ENCODE data around the gene FAXDC2. TPM values are rescaled to one million over a fixed set of nuclear protein-coding genes. Genes with fewer than 3 reads are reported as not detected.

FAXDC2 gene
- total RNA-seq, 2 experiments from 2014 or later: not detected

- H3K27me3 Mint-ChIP-seq (ENCODE audit: low read depth): no peaks in the 10 kb centered on the region
- H3K36me3 Mint-ChIP-seq (ENCODE audit: low read depth): peaks cover 53% of the 10 kb centered on the region
- CTCF ChIA-PET: no interaction called here
- DNase-seq: no peak
- no peaks in the 10 kb centered on the region for H3K9me3 Mint-ChIP-seq
- no peak overlapping the region for H3K27ac Mint-ChIP-seq
- intact Hi-C loops (cut with micrococcal nuclease): no loop called here
- peaks cover 4% of the 10 kb centered on the region for H3K4me1 Mint-ChIP-seq (ENCODE audit: low read depth)
- H3K4me3 Mint-ChIP-seq: no peak overlapping the region
These were observed 44.2 kb downstream of the FAXDC2 start for GRCh38 chr5:154806176-154806575.

- DNase-seq: no peak
- no peak overlapping the region for H3K4me3 Mint-ChIP-seq
- peak overlapping the region; percentile 63 for H3K27ac Mint-ChIP-seq
- H3K4me1 Mint-ChIP-seq (ENCODE audit: low read depth): peaks cover 4% of the 10 kb centered on the region
- no peaks in the 10 kb centered on the region for H3K27me3 Mint-ChIP-seq (ENCODE audit: low read depth)
- intact Hi-C loops (cut with micrococcal nuclease): no loop called here
- no peaks in the 10 kb centered on the region for H3K9me3 Mint-ChIP-seq
- CTCF ChIA-PET: interaction anchor here (1.2 kb wide), 1 partner anchor 9 kb away, joined by 3 read pairs; no protein-coding TSS in a partner anchor
- peaks cover 48% of the 10 kb centered on the region for H3K36me3 Mint-ChIP-seq (ENCODE audit: low read depth)
These were observed 48.4 kb downstream of the FAXDC2 start for GRCh38 chr5:154802050-154802449.

- intact Hi-C loops (cut with micrococcal nuclease): no loop called here
- CTCF ChIA-PET: interaction anchor here (0.7 kb wide), 2 partner anchors 32 to 34 kb away, joined by 3 read pairs; no protein-coding TSS in a partner anchor
- Mint-ChIP-seq H3K27me3 (ENCODE audit: low read depth) (no peaks in the 10 kb centered on the region), H3K27ac (no peak overlapping the region), H3K4me3 (no peak overlapping the region), H3K36me3 (ENCODE audit: low read depth) (peaks cover 55% of the 10 kb centered on the region), H3K9me3 (no peaks in the 10 kb centered on the region), H3K4me1 (ENCODE audit: low read depth) (peaks cover 4% of the 10 kb centered on the region)
- DNase-seq: no peak
These were observed 49.3 kb downstream of the FAXDC2 start for GRCh38 chr5:154801083-154801482.

- no peak overlapping the region for H3K4me3 Mint-ChIP-seq
- no peaks in the 10 kb centered on the region for H3K9me3 Mint-ChIP-seq
- no peak overlapping the region for H3K27ac Mint-ChIP-seq
- H3K36me3 Mint-ChIP-seq (ENCODE audit: low read depth): peaks cover 55% of the 10 kb centered on the region
- no peak for DNase-seq
- H3K27me3 Mint-ChIP-seq (ENCODE audit: low read depth): no peaks in the 10 kb centered on the region
- CTCF ChIA-PET: no interaction called here
- peaks cover 4% of the 10 kb centered on the region for H3K4me1 Mint-ChIP-seq (ENCODE audit: low read depth)
- intact Hi-C loops (cut with micrococcal nuclease): no loop called here
These were observed 49.8 kb downstream of the FAXDC2 start for GRCh38 chr5:154800582-154800981.

- Mint-ChIP-seq H3K27ac (no peak overlapping the region), H3K9me3 (no peaks in the 10 kb centered on the region), H3K4me3 (no peak overlapping the region), H3K4me1 (ENCODE audit: low read depth) (peaks cover 4% of the 10 kb centered on the region), H3K36me3 (ENCODE audit: low read depth) (peaks cover 55% of the 10 kb centered on the region), H3K27me3 (ENCODE audit: low read depth) (no peaks in the 10 kb centered on the region)
- CTCF ChIA-PET: no interaction called here
- no peak for DNase-seq
- intact Hi-C loops (cut with micrococcal nuclease): no loop called here
These were observed 52.6 kb downstream of the FAXDC2 start for GRCh38 chr5:154797762-154798161.

GRCh38 chr5:154795235-154795596 is 55.2 kb downstream of the FAXDC2 start:
- Mint-ChIP-seq H3K9me3 (no peaks in the 10 kb centered on the region), H3K36me3 (ENCODE audit: low read depth) (peaks cover 49% of the 10 kb centered on the region), H3K4me1 (ENCODE audit: low read depth) (peaks cover 3% of the 10 kb centered on the region), H3K27me3 (ENCODE audit: low read depth) (no peaks in the 10 kb centered on the region), H3K27ac (peak overlapping the region; percentile 17), H3K4me3 (no peak overlapping the region)
- intact Hi-C loops (cut with micrococcal nuclease): no loop called here
- DNase-seq: no peak
- CTCF ChIA-PET: interaction anchor here (1.3 kb wide), 1 partner anchor 144 kb away, joined by 3 read pairs; no protein-coding TSS in a partner anchor

GRCh38 chr5:154794525-154795234 is 55.7 kb downstream of the FAXDC2 start:
- DNase-seq: no peak
- Mint-ChIP-seq H3K27ac (no peak overlapping the region), H3K4me3 (no peak overlapping the region), H3K4me1 (ENCODE audit: low read depth) (peaks cover 2% of the 10 kb centered on the region), H3K27me3 (ENCODE audit: low read depth) (no peaks in the 10 kb centered on the region), H3K9me3 (no peaks in the 10 kb centered on the region), H3K36me3 (ENCODE audit: low read depth) (peaks cover 48% of the 10 kb centered on the region)
- CTCF ChIA-PET: interaction anchor here (0.5 to 1.3 kb wide), 2 partner anchors 115 to 143 kb away, joined by 3 read pairs; no protein-coding TSS in a partner anchor
- intact Hi-C loops (cut with micrococcal nuclease): no loop called here

- CTCF ChIA-PET: interaction anchor here (1.3 kb wide), 1 partner anchor 143 kb away, joined by 3 read pairs; no protein-coding TSS in a partner anchor
- Mint-ChIP-seq H3K27me3 (ENCODE audit: low read depth) (no peaks in the 10 kb centered on the region), H3K27ac (no peak overlapping the region), H3K36me3 (ENCODE audit: low read depth) (peaks cover 40% of the 10 kb centered on the region), H3K9me3 (no peaks in the 10 kb centered on the region), H3K4me1 (ENCODE audit: low read depth) (peaks cover 2% of the 10 kb centered on the region), H3K4me3 (no peak overlapping the region)
- intact Hi-C loops (cut with micrococcal nuclease): no loop called here
- no peak for DNase-seq
These were observed 56.5 kb downstream of the FAXDC2 start for GRCh38 chr5:154793599-154794524.

GRCh38 chr5:154791535-154791934 is 58.9 kb downstream of the FAXDC2 start:
- Mint-ChIP-seq H3K4me1 (ENCODE audit: low read depth) (peaks cover 22% of the 10 kb centered on the region), H3K4me3 (no peak overlapping the region), H3K9me3 (no peaks in the 10 kb centered on the region), H3K36me3 (ENCODE audit: low read depth) (peaks cover 40% of the 10 kb centered on the region), H3K27me3 (ENCODE audit: low read depth) (no peaks in the 10 kb centered on the region), H3K27ac (no peak overlapping the region)
- CTCF ChIA-PET: interaction anchor here (0.7 kb wide), 2 partner anchors 69 to 85 kb away, joined by 3 to 7 read pairs; no protein-coding TSS in a partner anchor
- intact Hi-C loops (cut with micrococcal nuclease): no loop called here
- DNase-seq: no peak

GRCh38 chr5:154788212-154788611 is 62.2 kb downstream of the FAXDC2 start:
- H3K36me3 Mint-ChIP-seq (ENCODE audit: low read depth): peaks cover 23% of the 10 kb centered on the region
- H3K4me3 Mint-ChIP-seq: no peak overlapping the region
- intact Hi-C loops (cut with micrococcal nuclease): no loop called here
- no peak for DNase-seq
- peaks cover 54% of the 10 kb centered on the region for H3K4me1 Mint-ChIP-seq (ENCODE audit: low read depth)
- H3K27me3 Mint-ChIP-seq (ENCODE audit: low read depth): no peaks in the 10 kb centered on the region
- H3K27ac Mint-ChIP-seq: peak overlapping the region; percentile 72
- CTCF ChIA-PET: no interaction called here
- H3K9me3 Mint-ChIP-seq: no peaks in the 10 kb centered on the region

GRCh38 chr5:154786414-154786813 is 64.0 kb downstream of the FAXDC2 start:
- H3K27me3 Mint-ChIP-seq (ENCODE audit: low read depth): no peaks in the 10 kb centered on the region
- CTCF ChIA-PET: interaction anchor here (0.6 kb wide), 2 partner anchors 177 to 426 kb away, joined by 3 to 4 read pairs; no protein-coding TSS in a partner anchor
- peaks cover 15% of the 10 kb centered on the region for H3K36me3 Mint-ChIP-seq (ENCODE audit: low read depth)
- H3K9me3 Mint-ChIP-seq: no peaks in the 10 kb centered on the region
- no peak overlapping the region for H3K4me3 Mint-ChIP-seq
- H3K4me1 Mint-ChIP-seq (ENCODE audit: low read depth): peaks cover 72% of the 10 kb centered on the region
- DNase-seq: no peak
- intact Hi-C loops (cut with micrococcal nuclease): no loop called here
- peak overlapping the region; percentile 36 for H3K27ac Mint-ChIP-seq

GRCh38 chr5:154784856-154785255 is 65.5 kb downstream of the FAXDC2 start:
- H3K9me3 Mint-ChIP-seq: no peaks in the 10 kb centered on the region
- peaks cover 85% of the 10 kb centered on the region for H3K4me1 Mint-ChIP-seq (ENCODE audit: low read depth)
- H3K27me3 Mint-ChIP-seq (ENCODE audit: low read depth): no peaks in the 10 kb centered on the region
- H3K36me3 Mint-ChIP-seq (ENCODE audit: low read depth): peaks cover 7% of the 10 kb centered on the region
- CTCF ChIA-PET: no interaction called here
- intact Hi-C loops (cut with micrococcal nuclease): no loop called here
- no peak overlapping the region for H3K4me3 Mint-ChIP-seq
- H3K27ac Mint-ChIP-seq: peak overlapping the region; percentile 32
- DNase-seq: no peak

Measured in activated naive CD4-positive, alpha-beta T cell treated with anti-CD3 and anti-CD28 coated beads for 36 hours (primary cell).